ENCODE measurements around the gene PFN3. TPM values are rescaled to one million over a fixed set of nuclear protein-coding genes. Genes with fewer than 3 reads are reported as not detected.

PFN3 gene
- total RNA-seq, 1 donor from 2014 or later, result not detected

DNA sequence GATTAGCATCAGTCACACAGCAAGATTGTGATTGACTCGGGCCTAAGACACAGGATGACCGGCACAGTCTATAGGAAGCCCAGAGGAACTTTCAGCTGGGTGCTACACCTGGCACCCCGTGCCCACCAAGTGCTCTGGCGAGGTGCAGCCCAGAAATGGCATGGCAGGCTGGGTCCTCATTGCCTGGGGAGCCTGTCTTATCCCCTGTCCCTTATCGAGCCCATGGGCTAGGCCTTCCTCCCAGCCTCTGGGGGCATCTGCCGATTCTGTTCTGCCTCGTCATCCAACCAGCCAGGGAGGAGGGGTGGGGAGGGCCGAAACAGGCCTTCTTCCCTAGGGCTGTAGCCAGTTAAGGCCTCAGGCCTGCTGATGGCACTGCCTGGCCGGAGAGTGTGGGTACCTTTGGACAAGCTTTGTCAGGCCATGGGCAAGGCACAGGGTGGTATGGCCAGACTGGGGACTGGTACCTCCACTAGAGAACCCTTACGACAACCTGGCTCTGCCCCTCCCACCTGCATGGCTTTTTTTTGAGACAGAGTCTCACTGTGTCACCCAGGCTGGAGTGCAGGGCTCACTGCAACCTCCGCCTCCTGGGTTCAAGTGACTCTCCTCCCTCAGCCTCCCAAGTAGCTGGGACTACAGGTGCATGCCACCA lies 27.6 kb upstream of the PFN3 start:
- Mint-ChIP-seq H3K9me3 (ENCODE audit: unreplicated experiment) (no peaks in the 10 kb centered on the region), H3K36me3 (ENCODE audit: low read depth, unreplicated experiment) (peaks cover 4% of the 10 kb centered on the region), H3K27me3 (ENCODE audit: low read depth, unreplicated experiment) (peaks cover 3% of the 10 kb centered on the region), H3K27ac (ENCODE audit: unreplicated experiment) (no peak overlapping the region), H3K4me1 (ENCODE audit: low read depth, unreplicated experiment) (peaks cover 9% of the 10 kb centered on the region), H3K4me3 (ENCODE audit: unreplicated experiment) (peak overlapping the region; percentile 86)
- Histone ChIP-seq H2AFZ (ENCODE audit: low read depth, low read length) (no peak overlapping the region), H3K27me3 (ENCODE audit: insufficient read depth, low read length) (no peaks in the 10 kb centered on the region), H3K9ac (ENCODE audit: low read length) (peak overlapping the region; percentile 93), H3K4me1 (ENCODE audit: insufficient read depth, low read length) (peaks cover 13% of the 10 kb centered on the region), H3K79me2 (ENCODE audit: insufficient read depth, low read length) (peaks cover 38% of the 10 kb centered on the region), H3K9me3 (ENCODE audit: insufficient read depth, low read depth, low read length) (no peaks in the 10 kb centered on the region), H3K36me3 (ENCODE audit: insufficient read depth, low read length) (no peaks in the 10 kb centered on the region), H4K20me1 (ENCODE audit: insufficient read depth, low read length) (peaks cover 44% of the 10 kb centered on the region), H3K4me3 (ENCODE audit: insufficient read depth, low read depth, low read length) (peak overlapping the region; percentile 76), H3K4me2 (ENCODE audit: low read length) (peak overlapping the region; percentile 96), H3K27ac (ENCODE audit: low read depth, low read length) (no peak overlapping the region)
- TF ChIP-seq, protein P1, sequence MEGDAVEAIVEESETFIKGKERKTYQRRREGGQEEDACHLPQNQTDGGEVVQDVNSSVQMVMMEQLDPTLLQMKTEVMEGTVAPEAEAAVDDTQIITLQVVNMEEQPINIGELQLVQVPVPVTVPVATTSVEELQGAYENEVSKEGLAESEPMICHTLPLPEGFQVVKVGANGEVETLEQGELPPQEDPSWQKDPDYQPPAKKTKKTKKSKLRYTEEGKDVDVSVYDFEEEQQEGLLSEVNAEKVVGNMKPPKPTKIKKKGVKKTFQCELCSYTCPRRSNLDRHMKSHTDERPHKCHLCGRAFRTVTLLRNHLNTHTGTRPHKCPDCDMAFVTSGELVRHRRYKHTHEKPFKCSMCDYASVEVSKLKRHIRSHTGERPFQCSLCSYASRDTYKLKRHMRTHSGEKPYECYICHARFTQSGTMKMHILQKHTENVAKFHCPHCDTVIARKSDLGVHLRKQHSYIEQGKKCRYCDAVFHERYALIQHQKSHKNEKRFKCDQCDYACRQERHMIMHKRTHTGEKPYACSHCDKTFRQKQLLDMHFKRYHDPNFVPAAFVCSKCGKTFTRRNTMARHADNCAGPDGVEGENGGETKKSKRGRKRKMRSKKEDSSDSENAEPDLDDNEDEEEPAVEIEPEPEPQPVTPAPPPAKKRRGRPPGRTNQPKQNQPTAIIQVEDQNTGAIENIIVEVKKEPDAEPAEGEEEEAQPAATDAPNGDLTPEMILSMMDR (IDR thresholded peaks at IDR 0.05; ENCODE audit: insufficient read depth, low read depth, low read length), result no peak
- TF ChIP-seq EZH2 (IDR thresholded peaks at IDR 0.05; ENCODE audit: insufficient read depth, low read length), result no peak
- no peak for FAIRE-seq
- DNase-seq (ENCODE audit: low read depth), result no peak

DNA sequence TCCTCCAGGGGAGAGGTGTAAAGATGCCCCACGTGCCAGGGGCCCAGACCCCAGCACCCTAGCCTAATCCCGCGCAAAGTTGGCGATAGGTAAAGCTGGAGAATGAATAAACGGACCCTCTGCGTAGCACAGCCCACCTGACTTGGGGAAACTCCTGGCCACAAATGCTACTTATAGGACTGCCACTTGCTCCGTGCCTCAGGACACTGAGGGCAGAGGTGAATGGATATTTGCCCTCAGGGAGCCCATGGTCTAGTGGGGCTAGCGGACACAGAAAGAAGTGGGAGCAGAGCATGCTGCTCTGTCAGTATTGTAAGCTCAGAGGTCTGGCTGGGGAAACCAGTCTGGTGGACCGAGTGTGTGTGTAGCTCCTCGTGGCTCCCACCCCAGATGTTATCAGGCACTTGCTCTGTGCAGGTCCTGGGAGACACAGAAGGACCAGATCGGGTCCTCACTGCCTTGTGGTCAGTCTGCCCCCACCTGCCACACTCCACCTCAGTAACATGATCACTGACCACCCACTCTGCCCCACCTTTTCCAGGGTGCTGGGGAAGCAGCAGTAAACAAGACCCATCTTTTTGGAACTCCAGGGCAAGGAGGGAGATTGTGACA lies 26.9 kb upstream of the PFN3 start:
- FAIRE-seq (no peak), DNase-seq (ENCODE audit: low read depth) (no peak)
- peak overlapping the region; percentile 96 for H3K4me2 ChIP-seq (ENCODE audit: low read length)
- H4K20me1 ChIP-seq (ENCODE audit: insufficient read depth, low read length), result peaks cover 44% of the 10 kb centered on the region
- no peaks in the 10 kb centered on the region for H3K27me3 ChIP-seq (ENCODE audit: insufficient read depth, low read length)
- TF ChIP-seq EZH2 (IDR thresholded peaks at IDR 0.05; ENCODE audit: insufficient read depth, low read length), result no peak
- TF ChIP-seq, protein P1 (IDR thresholded peaks at IDR 0.05; ENCODE audit: insufficient read depth, low read depth, low read length), result no peak
- peaks cover 13% of the 10 kb centered on the region for H3K4me1 ChIP-seq (ENCODE audit: insufficient read depth, low read length)
- H3K79me2 ChIP-seq (ENCODE audit: insufficient read depth, low read length), result peaks cover 38% of the 10 kb centered on the region
- H3K4me1 Mint-ChIP-seq (ENCODE audit: low read depth, unreplicated experiment), result peaks cover 9% of the 10 kb centered on the region
- peak overlapping the region; percentile 50 for H3K27ac Mint-ChIP-seq (ENCODE audit: unreplicated experiment)
- peaks cover 6% of the 10 kb centered on the region for H3K27me3 Mint-ChIP-seq (ENCODE audit: low read depth, unreplicated experiment)
- peak overlapping the region; percentile 76 for H3K4me3 ChIP-seq (ENCODE audit: insufficient read depth, low read depth, low read length)
- H3K36me3 ChIP-seq (ENCODE audit: insufficient read depth, low read length), result no peaks in the 10 kb centered on the region
- peaks cover 4% of the 10 kb centered on the region for H3K36me3 Mint-ChIP-seq (ENCODE audit: low read depth, unreplicated experiment)
- no peaks in the 10 kb centered on the region for H3K9me3 ChIP-seq (ENCODE audit: insufficient read depth, low read depth, low read length)
- H3K9me3 Mint-ChIP-seq (ENCODE audit: unreplicated experiment), result no peaks in the 10 kb centered on the region
- H2AFZ ChIP-seq (ENCODE audit: low read depth, low read length), result no peak overlapping the region
- H3K27ac ChIP-seq (ENCODE audit: low read depth, low read length), result peak overlapping the region; percentile 58
- peak overlapping the region; percentile 93 for H3K9ac ChIP-seq (ENCODE audit: low read length)
- H3K4me3 Mint-ChIP-seq (ENCODE audit: unreplicated experiment), result peak overlapping the region; percentile 86

Data from astrocyte (in vitro differentiated cells and primary cell).